NCI-H1930 (cell line): ENCODE results near the gene PARD3B.

Source experiments
- DNase-seq, 2 experiments: peaks; one replicate each; lab custom pipeline; 2025; lab: John Stamatoyannopoulos, UW

Gene PARD3B

DNA sequence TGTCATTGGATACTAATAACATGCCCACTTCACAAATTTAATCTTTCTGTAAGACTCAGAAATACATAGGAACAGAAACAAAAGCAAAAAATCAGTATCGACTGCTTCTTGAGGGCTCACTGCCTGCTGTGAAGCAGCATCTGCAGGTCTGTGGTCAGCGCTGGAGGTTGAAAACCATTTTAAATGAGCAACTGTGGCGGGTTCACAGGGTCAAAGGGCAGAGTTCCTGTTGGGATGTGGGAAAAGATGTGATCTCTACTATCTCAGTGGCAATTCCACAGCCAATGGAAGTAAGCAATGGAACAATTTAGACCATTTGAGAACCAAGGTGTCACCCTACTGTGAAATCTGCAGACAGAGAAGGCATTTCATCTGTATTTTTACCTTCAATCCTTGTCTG is 468.3 kb downstream of the PARD3B start:
- DNase-seq, result no peak

DNA sequence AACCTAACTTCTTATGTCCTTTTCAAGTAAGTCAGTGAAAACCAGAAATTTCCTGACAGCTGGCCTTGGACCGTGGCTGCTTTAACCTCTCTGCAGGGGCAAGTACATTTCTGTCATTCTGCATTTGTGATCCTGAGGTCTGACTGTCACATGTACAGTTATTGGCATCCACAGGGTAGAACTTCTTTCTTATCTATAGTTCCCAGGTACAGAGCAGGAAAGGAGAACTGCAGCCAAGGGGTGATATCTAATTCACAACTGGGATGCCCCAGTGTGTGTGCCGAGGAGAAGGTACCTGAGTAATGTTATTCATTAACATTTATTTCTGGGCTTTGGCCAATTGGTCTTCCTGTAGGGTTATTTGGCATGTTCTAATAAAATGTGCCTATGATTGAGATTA is 468.9 kb downstream of the PARD3B start:
- no peak for DNase-seq

DNA sequence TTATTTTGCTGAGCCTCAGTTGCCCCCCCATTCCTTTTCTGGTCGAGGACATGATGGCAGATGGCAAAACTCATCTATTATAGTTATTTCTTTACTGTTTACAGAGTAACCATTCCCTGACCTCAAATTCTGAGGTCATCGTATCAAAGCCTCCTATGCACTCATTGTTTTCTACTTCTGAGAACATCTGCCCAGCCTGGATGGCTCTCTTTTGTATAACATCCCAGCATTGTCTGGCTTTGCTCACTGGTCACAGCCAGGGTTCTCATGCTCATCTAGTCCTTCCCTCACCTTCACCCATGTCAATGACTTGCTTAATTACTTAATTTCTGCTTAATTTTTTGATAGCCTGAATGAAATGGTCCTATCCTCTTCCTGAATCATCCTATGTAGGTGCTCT is 472.1 kb downstream of the PARD3B start:
- no peak for DNase-seq

DNA sequence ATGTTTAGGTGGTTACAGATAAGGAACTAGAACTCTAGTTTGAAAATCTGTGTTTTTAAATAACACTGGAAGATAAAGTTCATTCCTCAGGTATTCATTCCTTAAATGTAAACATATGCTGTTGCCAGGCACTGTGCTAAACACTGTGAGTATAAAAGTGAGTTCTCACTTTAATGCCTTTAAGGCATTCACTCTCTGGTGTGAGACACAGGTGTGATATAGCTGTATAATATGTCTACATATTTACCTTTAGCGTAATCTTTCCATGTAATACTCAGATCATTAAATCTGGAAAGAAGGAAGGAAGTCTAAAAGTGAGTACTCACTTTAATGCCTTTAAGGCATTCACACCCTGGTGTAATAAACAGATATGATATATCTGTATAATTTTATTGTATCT is 472.6 kb downstream of the PARD3B start:
- DNase-seq, result no peak

DNA sequence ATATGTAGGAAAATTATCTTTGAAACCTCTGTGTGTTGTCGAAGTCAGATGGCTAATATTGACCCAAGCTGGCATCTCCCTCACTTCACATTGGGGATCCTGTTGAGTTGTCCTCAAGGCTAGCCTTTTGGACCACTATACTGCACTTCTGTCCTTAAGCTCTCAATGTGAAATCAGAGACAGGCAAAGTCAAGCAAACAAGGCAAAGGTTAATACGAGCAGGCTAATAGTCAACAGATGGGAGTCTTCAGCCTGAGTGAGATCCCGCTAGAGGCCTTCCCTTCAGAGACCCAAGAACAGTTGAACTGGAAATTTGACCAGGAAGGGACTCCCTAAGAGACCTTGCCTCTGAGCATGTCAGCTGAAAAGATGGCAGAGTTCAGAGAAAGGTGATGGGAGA is 475.4 kb downstream of the PARD3B start:
- DNase-seq, result no peak

DNA sequence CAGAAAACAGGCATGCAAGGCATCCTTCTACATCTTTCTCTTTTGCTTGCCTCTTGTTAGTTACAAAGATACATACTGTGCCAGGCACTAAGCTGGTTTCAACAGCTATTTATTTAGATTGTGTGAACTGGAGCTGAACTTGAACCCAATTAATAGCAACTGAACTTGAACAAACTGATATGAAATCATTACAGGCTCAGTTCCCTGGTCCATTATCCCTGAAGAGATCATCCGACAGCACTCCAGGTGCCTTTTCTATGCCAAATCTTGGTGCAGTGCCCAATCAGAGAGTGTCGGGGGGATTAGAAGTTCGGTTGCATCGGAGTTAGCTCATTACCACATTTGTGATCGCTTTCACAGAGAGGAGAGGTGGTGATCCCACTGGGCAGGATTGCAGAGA is 477.6 kb downstream of the PARD3B start:
- no peak for DNase-seq

DNA sequence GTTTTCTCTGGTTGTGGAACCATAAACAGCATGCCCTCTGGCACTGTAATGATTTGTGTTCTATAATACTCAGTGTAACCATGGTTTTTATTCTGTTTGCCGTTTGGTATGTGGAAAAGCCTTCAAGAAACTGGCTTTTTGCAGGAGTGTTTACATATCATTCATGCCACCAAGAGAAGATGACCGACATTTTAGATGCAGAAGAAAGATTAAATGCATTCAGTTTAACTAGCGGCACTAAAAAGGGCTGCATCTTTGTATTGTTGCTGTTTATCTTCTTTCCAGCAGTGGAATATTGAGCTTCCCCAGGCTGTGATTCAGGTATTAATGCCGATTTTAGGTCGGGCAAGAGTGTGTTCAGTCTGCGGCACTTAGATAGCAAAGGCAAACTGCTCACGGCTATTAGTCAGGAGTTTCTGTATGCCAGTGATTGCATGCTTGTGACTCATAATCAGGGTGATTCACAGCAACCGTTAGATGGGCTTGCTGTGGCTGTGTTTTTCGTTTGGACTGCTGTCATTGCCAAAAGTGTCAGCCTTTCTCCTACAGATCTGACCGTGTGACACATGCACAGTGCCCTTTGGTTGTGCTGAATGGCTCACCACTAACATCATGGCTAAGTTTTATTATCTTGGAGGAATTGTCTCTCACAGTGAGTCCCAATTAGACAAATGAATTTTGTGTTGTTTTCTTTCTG is 479.7 kb downstream of the PARD3B start:
- no peak for DNase-seq

DNA sequence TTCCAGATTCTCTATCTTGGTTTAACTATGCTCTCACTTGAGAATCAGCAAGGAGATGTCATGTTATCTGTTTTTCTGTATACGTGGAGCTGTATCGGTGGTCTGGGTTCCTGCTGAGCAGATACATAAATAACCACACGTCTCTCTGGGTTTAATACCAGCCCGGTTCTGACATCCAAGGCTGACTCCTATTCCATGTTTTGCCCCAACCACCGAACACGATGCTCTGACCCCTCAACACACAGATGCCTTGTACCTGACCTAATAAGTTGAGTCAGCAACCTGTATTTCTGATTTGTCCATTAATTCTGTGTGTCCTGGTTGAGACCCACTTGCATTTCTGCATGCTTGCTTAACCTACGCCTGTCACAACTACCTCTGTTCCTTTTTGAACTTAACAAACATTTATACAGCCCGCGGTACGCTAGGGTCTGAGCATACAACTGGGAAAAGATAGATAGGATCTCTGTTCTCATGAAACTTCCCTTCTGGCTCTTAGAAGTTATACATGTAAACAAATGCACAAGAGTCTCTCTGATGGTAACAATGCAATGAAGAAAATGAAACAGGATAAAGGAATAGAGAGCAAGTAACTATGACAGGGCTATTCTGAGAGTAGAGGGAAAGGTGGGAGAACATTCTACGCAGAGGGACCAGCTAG is 480.4 kb downstream of the PARD3B start:
- DNase-seq, result no peak

DNA sequence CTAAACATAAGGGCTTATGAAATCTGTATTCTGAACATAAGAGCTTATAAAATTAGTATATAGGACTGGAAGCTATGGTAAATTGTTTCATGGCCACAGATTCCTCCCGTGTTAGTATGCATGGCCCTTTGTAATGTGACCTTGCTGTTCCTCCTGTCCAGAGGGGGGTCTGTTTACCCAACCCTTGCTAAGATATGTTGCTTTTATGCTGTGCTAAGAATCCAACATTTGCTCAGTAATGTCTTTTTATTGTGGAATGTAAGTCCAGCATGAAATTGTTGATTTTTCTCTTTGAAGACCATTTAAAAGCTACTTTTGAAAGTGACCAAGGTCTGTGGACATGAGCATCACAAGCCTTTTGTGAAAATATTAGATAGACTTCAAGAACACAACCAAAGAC is 485.4 kb downstream of the PARD3B start:
- no peak for DNase-seq

DNA sequence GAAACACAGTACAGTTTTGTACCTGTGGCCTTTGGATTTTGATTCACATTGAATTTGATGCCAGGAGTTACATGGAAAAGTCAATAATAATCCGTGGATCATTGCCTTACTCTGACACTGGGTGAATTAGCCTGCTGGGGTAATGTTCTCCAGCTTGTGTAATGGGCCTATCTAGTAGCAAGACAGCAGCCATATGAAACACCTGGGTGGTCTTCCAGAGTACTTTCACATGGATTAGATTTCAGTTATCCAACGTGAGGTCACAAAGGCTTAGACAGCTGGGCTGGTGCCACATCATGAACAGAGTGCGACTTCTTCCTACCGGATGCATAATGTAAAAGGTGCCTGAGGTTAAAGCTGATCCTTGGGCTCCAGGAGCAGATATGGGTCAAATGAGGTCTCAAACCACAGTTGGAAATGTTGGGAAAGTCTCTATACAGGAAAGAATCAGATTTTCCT is 486.8 kb downstream of the PARD3B start:
- no peak for DNase-seq

DNA sequence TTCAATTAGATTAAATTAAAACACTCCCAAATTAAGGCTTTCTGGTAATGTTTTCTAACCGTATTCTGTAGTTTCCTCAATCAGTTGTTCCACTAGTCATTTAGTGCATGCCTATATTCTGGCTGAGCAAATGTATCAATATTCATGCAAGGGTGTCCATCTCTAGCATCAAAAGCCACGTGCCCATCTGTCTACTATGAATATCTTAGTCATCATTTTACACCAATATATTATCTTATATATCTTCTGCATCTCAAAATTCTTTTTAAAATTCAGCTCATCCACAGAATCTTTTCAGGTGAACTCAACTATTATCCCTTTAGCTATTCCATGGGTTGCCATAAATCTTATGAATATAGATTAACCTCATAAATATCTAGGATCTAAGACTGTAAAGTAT is 488.2 kb downstream of the PARD3B start:
- no peak for DNase-seq

DNA sequence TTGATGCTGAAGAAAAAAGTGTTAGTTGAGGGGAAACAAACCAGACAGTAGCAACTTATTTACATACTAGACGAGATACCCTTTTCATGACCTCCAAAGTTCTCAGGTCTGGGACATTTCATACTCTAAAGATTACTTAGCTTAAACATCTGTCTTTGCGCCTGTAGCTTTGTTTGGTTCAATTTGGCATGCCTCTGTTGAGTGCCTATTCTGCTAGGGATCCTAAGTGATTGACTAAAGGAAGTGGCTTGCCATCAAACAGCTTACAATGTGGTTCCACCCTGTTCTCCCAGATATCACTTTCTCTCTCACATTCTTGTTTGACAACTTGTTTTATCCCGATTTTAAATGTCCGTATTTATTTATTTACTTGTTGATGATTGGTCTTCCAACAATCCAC is 488.8 kb downstream of the PARD3B start:
- DNase-seq, result no peak

DNA sequence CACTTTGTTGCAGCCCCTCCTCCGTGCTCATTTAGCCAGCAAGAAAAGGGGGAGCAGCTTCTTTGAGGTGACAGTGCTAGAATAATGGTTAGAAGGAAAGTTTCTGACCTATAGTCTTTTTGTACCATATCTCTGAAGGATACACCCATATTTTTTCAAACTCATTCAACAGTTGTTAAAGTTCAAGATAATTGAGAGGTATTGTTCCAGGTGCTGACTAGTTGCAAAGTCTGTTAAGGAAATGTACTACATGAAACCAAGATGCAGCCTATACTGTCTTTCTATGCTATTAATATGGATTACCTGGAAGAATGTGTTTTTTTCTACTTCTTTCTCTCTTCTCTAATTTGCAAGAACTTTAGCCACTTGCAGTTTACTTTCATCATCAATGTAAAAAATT is 495.0 kb downstream of the PARD3B start:
- DNase-seq, result no peak

DNA sequence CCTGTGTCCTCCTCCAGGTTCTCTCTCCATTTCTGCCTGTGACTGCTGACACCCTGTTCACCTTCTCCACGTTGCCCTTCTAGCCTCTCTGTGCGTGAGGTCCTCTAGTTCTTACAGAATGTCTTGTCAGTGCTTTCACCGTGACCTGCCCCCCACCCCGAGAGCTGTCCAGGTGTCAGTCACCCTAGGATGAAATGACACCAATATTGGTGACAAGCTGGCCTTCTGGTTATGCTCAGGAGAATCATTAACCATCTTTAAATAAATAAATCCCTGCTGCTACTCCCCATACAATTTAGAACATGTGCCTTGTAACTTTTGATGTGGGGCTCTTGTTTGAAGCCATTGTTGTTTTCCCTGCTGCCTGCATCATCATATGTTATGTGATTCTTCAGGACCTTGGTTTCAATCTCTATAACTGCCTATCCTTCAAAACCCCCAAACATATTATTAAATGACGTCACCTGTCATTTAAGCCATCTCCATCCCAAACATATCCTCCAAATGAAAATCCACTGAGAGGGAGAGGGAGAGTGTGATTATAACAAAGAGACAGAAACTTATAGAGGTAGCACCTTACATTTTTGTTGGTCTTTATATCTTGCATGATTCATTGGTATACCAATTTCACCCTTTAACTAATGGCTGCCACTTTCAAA is 496.3 kb downstream of the PARD3B start:
- no peak for DNase-seq

DNA sequence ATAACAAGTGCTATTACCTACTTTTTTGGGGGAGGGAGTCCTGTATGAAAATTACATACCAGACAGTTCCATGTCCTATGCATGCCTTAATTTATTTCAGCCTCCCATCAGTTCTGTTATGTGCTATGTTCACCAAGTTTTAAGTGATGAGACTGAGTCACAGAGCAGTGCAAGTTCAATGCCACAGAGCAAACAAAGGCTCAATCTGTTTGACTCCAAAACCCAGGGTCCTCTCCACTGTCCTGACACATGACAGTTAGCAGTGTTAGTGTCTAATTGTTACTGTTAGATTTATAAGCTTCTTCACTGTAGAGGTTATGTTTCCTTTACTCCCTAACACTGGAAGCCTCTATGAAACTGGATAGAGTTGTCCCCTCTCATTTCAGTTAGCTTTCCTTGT is 498.0 kb downstream of the PARD3B start:
- no peak for DNase-seq

DNA sequence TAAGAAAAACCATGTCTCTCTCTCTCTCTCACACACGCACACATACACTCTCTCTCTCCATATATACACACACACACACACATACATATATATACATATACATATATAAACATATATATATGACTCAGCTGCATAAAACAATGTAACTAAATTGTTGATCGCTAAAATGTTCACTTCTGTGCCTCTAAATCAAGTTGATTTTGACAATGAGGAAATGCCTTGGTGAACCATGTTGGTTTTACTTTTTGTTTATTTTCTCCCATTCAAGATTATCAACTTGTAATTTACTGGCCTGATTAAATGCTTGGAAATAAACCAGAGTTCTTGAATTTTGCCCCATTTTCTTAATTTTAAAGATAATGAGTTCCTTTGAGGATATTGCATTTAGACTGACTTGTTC is 500.4 kb downstream of the PARD3B start:
- DNase-seq, result no peak

DNA sequence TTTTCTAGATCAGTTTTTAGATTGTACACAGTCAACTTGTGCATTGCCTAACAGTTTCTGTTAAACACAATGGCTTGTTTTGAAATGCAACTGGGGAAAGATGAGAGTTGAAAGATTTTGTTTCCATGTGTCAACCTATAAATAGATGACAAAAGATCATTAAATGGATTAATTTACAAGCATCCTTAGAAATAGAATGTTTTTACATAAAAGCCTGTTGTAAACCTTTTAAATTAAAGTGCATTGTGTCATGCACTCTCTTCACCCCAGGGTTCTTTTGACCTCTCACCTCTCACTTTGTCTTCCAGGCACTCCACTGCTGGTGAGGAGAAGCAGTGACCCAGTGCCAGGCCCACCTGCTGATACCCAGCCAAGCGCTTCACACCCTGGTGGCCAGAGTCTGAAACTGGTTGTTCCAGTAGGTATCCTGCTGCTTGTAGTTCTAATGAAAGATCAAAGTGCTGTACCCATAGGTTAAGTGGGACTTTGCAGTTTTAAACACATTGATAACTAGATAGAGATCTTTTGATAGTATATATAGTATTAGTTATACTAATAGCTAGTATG is 502.1 kb downstream of the PARD3B start:
- no peak for DNase-seq

DNA sequence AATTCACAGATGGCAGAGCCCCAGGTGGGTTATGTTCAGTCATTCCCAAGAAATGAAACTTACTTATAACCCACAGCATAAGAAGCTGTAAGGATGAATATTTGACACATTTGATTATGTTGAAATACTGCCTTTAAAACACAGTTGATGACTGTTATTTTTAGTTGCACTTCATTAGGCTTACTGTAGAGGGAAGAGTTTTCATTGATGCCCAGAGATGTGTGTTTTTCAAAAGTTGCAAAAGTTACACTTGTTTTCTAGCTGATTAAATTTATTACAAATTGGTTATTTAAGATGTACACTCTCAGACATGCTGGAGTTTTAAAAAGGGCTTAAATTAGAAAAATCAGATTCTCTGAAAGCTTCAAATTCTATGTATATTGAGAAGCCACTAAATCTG is 506.1 kb downstream of the PARD3B start:
- DNase-seq, result no peak

DNA sequence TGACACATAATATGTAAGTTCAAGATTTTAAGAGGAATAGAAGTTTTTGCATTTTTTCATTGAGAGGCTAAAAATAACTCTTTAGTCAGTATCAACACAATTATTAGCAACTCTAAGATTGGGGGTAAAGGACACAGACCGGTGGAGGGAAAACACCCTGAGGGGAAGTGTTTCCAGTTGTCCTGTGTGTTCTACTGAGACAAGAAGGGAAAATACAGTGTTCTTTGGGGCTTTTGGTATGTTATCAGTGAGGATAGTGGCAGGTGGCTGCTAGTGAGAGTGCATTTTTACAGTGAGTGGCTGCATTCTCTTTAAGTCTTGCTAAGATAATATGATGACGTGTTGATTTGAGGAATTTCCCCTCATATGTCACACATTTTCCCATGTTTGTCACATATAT is 507.5 kb downstream of the PARD3B start:
- DNase-seq, result no peak

DNA sequence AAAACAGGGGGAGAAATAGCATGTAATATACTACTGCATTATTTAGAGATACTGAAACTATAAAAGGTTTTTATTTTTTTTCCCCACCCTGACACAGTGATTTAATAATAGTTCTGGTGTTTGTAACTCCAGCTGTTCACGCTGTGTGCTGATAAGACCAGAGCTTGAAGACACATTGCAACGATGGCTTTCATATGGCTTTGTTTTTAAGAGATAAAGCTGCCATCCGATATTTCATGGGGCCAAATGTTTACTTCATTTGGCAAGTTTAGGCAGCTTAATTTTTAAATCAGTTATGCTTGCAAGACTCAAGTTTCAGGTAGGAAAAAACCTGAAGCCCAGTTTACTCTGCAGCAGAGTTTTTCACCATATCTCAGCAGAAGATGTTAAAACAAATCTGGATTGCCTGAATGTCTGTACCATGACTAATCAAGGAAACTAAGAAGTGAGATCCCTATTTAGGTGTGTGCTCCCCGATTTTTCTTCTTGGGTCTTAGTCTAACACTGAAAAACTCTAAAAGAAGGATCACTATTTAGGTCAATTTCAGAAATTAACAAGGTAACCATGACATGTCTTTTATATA is 508.6 kb downstream of the PARD3B start:
- DNase-seq, result no peak

DNA sequence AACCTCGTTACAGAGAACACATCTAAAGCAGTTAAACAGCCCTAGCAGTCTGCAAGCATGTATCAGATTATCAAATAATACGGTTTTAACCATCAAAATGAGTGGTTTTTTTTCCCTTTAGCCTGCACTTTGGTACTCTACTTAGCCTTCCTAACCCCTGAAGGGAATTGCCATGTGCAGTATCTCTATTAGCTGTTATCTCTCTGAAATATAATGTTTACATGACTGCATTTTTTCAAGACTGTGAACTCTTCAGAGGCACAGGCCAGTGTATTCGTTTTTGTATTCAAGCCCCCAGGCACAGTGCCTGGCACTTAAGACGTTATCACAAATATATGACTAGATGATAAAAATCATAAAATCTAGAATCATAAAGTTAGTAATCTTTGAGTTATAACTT is 509.5 kb downstream of the PARD3B start:
- no peak for DNase-seq

DNA sequence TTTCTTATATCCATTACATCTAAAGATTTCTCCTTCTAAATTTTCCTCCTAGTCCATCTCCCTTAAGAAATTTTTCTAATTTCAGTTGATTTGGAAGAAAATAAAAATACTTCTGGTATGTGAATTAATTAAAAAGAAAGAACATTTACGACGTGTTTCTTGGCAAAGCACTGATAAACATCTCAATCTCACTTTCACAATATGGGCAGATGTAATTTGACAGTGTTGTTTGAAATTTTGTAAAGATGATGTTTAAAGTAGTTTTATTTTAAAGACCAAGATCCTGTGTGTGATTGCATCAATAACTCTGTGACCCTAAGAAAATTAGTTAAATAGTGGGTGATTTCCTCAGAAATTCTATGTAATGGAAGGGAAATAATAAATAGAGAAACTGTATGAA is 510.0 kb downstream of the PARD3B start:
- DNase-seq, result no peak

DNA sequence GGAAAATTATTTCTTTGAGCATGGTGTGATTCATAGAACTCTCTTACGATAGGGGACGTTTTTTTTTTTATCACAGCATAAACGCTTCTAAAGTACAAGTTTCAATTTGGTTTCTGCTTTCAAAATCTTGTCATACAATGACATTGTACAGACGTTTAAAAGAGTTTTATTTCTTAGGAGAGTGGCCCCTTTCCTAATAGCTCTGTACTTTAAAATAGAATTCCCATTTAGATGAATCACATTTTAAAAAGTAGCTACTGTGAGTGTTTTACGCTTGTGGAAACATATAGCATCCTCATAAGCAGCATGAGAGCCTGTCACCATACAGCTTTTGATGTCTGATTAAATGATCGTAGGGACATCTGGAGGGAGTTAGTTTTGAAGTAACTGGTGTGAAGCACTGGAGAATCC is 510.9 kb downstream of the PARD3B start:
- no peak for DNase-seq
